Heart left ventricle (tissue), 16 donors: ENCODE data around the gene SIM2. TPM values are rescaled to one million over a fixed set of nuclear protein-coding genes. Genes with fewer than 3 reads are reported as not detected.
A peak's percentile ranks its signal among the peaks of the same experiment; 100 is the strongest.

ENCODE experiments used
- ATAC-seq, 4 donors: fragments of 200-7000 bp; cut with Tn5 transposase; one replicate each; pipeline ENCODE4 v1.9.1; 2020 to 2022; ENCODE audit warnings: moderate library complexity in 4 of 4, mild to moderate bottlenecking in 3 of 4, moderate number of reproducible peaks in 1 of 4
- DNase-seq, 5 donors: peaks; one replicate each; pipeline ENCODE4 v3.0.0-alpha.2; 2020
- H3K27ac ChIP-seq, 12 donors: fragments of 200-600 bp; sonication (generic) in 4 of 12; one replicate each; pipeline versions ENCODE4 v1.5.0 to v1.8.0; 2016 to 2022; ENCODE audit warnings: mild to moderate bottlenecking in 2 of 12
- H3K27me3 ChIP-seq, 9 donors: fragments of 200-600 bp; sonication (generic) in 2 of 9; one replicate each; pipeline versions ENCODE4 v1.5.1 to v1.8.0; 2016 to 2022; ENCODE audit warnings: mild to moderate bottlenecking in 3 of 9
- H3K36me3 ChIP-seq, 9 donors: fragments of 200-600 bp; sonication (generic) in 2 of 9; one replicate each; pipeline versions ENCODE4 v1.5.0 to v1.8.0; 2018 to 2022; ENCODE audit warnings: mild to moderate bottlenecking in 2 of 9
- H3K4me1 ChIP-seq, 12 donors: fragments of 200-600 bp; sonication (generic) in 4 of 12; one replicate each; pipeline versions ENCODE4 v1.5.0 to v1.8.0; 2016 to 2022; ENCODE audit warnings: mild to moderate bottlenecking in 3 of 12
- H3K4me3 ChIP-seq, 12 donors: fragments of 200-600 bp; sonication (generic) in 4 of 12; one replicate each; pipeline versions ENCODE4 v1.5.0 to v1.8.0; 2017 to 2022; ENCODE audit warnings: mild to moderate bottlenecking in 9 of 12, moderate library complexity in 4 of 12
- H3K9me3 ChIP-seq, 12 donors: fragments of 200-600 bp; sonication (generic) in 4 of 12; one replicate each; pipeline versions ENCODE4 v1.5.0 to v1.8.0; 2016 to 2022; ENCODE audit warnings: mild to moderate bottlenecking in 1 of 12
- POLR2A ChIP-seq, 2 donors: fragments of 450-650 bp; IDR thresholded peaks; one replicate each; pipeline ENCODE4 v1.6.1; 2017; ENCODE audit warnings: antibody characterized with exemption in 2 of 2, mild to moderate bottlenecking in 2 of 2, moderate library complexity in 2 of 2
- WGBS, 4 donors: extraction: QIAGEN DNeasy Blood & Tissue Kit in 2 of 4; methylation state at CpG; one replicate each; pipeline versions ENCODE4 v1.1.5 to v1.1.7; 2013 to 2018; 5-methylcytosine and 5-hydroxymethylcytosine counted together
- intact Hi-C, 10 donors: fragments of 100-400 bp; cut with DNase I; formaldehyde crosslinking; loops; one replicate each; pipeline versions ENCODE4 v1.11.1 to v1.14.2; 2022
- polyA plus RNA-seq, 2 donors: library from polyadenylated mRNA; stranded (reverse); fragments of 200-250 nt; gene quantifications; one replicate each; pipeline ENCODE4 v1.2.3, GENCODE V29; 2013
- total RNA-seq, 9 donors: library from RNA; depleted of rRNA in 2 of 9; stranded (reverse); fragments of >200 nt in 2 of 9; fragmentation: NEBNext Ultra II Directional in 3 of 9; extraction: Animal tissue kit (Norgen Biotek cat#: 25700) in 3 of 9; gene quantifications; one replicate each; pipeline versions ENCODE4 v1.1.0 to v1.2.4, GENCODE V29; 2016 to 2023
- TF ChIP-seq, protein P1 (sequence below), 12 donors: fragments of 200-600 bp; sonication (generic) in 4 of 12; IDR thresholded peaks; one replicate each; pipeline versions ENCODE4 v1.5.0 to v1.8.0; 2018 to 2022; ENCODE audit warnings: antibody characterized with exemption in 12 of 12, mild to moderate bottlenecking in 5 of 12
- donor health status: ischemic (EF 13 %, LVEDD 7.1; RV severe dilation, severe dysfunction).
- donor health status: healthy with polysubstance abuse.
- donor health status: DM: no; HTN: yes; CAD: no.
- donor health status: DM: no; HTN: no; CAD: no.
- donor health status: ischemic (EF 25% LVEDD 6.9; RV normal size, moderate dysfunction).
- donor health status: ischemic (EF 25% LVEDD 5.7; RV mildly dilated, moderate dysfunction).
- donor health status: healthy.
- donor health status: DM: yes; HTN: yes; CAD: no.
- donor health status: ischemic (EF 35%, LVEDD 5.7; RV mildly dilated, moderate dysfunction).
- donor health status: nonischemic (EF 11% LVEDD 7.7; RV severe dilation, severe dysfunction).
- donor health status: DM: yes; HTN: yes; CAD: no.
- donor health status: PGD.
- donor health status: ischemic (EF 29% LVEDD 5.4; RV normal size, mild dysfunction).
- donor health status: nonischemic (EF 23%, LVEDD 6.1; RV moderate dilation, normal function).

The SIM2 gene
- total and polyA plus RNA-seq, 11 donors = 0.01 to 0.88 (median 0.15) TPM; not detected in 8

DNA sequence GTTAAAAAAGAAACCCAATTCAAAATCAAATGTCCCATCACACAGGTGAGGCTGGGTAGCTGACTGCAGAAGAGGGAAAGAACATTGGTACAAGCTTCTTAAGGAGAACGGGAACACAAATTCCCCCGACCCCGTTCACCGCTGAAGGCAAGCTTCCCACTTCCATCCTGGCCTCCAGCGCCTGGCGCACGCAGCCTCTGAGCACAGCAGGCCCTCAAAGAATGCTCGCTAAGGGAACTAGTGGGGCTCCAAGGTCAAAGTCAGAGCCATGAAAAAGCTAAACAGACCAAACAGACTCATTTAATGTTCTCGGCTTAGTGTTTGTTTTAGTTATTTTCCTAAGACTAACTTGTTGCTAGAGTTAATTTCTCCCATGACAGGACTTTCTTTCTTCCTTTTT is 63.7 kb downstream of the SIM2 start:
- WGBS, 4 donors = 92 to 96% (median 95%) methylated on average over 9 of the region's 9 CpGs

GRCh38 chr21:36763305-36763704 is 64.4 kb downstream of the SIM2 start:
- WGBS, 4 donors = 90 to 95% (median 94%) methylated on average over 6 of the region's 6 CpGs
- H3K27me3 ChIP-seq = no peaks in the 10 kb centered on the region
- no peaks in the 10 kb centered on the region for H3K9me3 ChIP-seq
- TF ChIP-seq, protein P1, sequence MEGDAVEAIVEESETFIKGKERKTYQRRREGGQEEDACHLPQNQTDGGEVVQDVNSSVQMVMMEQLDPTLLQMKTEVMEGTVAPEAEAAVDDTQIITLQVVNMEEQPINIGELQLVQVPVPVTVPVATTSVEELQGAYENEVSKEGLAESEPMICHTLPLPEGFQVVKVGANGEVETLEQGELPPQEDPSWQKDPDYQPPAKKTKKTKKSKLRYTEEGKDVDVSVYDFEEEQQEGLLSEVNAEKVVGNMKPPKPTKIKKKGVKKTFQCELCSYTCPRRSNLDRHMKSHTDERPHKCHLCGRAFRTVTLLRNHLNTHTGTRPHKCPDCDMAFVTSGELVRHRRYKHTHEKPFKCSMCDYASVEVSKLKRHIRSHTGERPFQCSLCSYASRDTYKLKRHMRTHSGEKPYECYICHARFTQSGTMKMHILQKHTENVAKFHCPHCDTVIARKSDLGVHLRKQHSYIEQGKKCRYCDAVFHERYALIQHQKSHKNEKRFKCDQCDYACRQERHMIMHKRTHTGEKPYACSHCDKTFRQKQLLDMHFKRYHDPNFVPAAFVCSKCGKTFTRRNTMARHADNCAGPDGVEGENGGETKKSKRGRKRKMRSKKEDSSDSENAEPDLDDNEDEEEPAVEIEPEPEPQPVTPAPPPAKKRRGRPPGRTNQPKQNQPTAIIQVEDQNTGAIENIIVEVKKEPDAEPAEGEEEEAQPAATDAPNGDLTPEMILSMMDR (IDR thresholded peaks at IDR 0.05) = no peak
- no peak for TF ChIP-seq POLR2A (IDR thresholded peaks at IDR 0.05)
- peaks cover 0 to 3% (median 0%) of the 10 kb centered on the region in 12 donors for H3K4me1 ChIP-seq
- intact Hi-C loops = no loop called here
- H3K27ac ChIP-seq = no peak overlapping the region
- H3K36me3 ChIP-seq = peaks cover 0 to 9% (median 0%) of the 10 kb centered on the region in 9 donors
- H3K4me3 ChIP-seq = no peak overlapping the region
- ATAC-seq (no peak), DNase-seq (no peak)

More for the DNA sequence above, 63.7 kb downstream of the SIM2 start:
- Histone ChIP-seq H3K27ac (no peak overlapping the region), H3K4me3 (no peak overlapping the region), H3K27me3 (no peaks in the 10 kb centered on the region), H3K36me3 (peaks cover 0 to 9% (median 0%) of the 10 kb centered on the region in 9 donors), H3K4me1 (no peaks in the 10 kb centered on the region), H3K9me3 (no peaks in the 10 kb centered on the region)
- ATAC-seq (no peak), DNase-seq (no peak)
- intact Hi-C loops = no loop called here
- no peak for TF ChIP-seq POLR2A (IDR thresholded peaks at IDR 0.05)
- TF ChIP-seq, protein P1 (IDR thresholded peaks at IDR 0.05) = no peak

DNA sequence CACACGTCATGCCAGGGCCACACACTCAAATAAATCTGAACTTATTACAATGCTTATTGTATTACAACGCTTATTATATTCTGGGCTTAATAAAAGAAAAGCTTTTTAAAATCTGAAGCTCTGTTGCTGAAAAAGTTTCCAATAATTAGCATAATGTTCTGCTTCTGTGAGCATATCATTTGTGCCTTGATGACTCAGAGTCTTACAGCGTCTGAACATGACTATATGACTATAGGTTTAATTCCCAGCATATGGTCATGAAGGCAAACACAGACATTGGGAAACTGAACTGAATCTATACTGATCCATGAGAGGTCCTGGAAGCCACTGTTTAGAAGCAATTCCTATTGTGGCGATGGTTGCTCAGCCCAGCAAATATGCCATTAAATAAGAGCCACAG is 66.3 kb downstream of the SIM2 start:
- intact Hi-C loops = no loop called here
- no peak for ATAC-seq
- WGBS, 4 donors = 96 to 98% (median 98%) methylated on average over 4 of the region's 4 CpGs
- Histone ChIP-seq H3K27ac (no peak overlapping the region), H3K27me3 (no peaks in the 10 kb centered on the region), H3K4me1 (peaks cover 0 to 21% (median 12%) of the 10 kb centered on the region in 12 donors), H3K9me3 (no peaks in the 10 kb centered on the region), H3K36me3 (no peaks in the 10 kb centered on the region), H3K4me3 (no peak overlapping the region)
- TF ChIP-seq, protein P1 (IDR thresholded peaks at IDR 0.05) = no peak
- no peak for TF ChIP-seq POLR2A (IDR thresholded peaks at IDR 0.05)
- DNase-seq = no peak

- Histone ChIP-seq H3K27ac (no peak overlapping the region), H3K4me1 (peaks cover 0 to 21% (median 12%) of the 10 kb centered on the region in 12 donors), H3K27me3 (no peaks in the 10 kb centered on the region), H3K9me3 (no peaks in the 10 kb centered on the region), H3K4me3 (no peak overlapping the region), H3K36me3 (no peaks in the 10 kb centered on the region)
- no peak for TF ChIP-seq POLR2A (IDR thresholded peaks at IDR 0.05)
- TF ChIP-seq, protein P1 (IDR thresholded peaks at IDR 0.05) = no peak
- 88 to 95% (median 93%) methylated on average over 5 to 6 of the region's 6 CpGs for WGBS, 4 donors
- ATAC-seq (peak in 1 of 4 donors; percentile 33), DNase-seq (no peak)
- intact Hi-C loops = no loop called here
These were observed 67.6 kb downstream of the SIM2 start for GRCh38 chr21:36766511-36766910.
